ENCODE data around the gene PGM5.

PGM5 gene

DNA sequence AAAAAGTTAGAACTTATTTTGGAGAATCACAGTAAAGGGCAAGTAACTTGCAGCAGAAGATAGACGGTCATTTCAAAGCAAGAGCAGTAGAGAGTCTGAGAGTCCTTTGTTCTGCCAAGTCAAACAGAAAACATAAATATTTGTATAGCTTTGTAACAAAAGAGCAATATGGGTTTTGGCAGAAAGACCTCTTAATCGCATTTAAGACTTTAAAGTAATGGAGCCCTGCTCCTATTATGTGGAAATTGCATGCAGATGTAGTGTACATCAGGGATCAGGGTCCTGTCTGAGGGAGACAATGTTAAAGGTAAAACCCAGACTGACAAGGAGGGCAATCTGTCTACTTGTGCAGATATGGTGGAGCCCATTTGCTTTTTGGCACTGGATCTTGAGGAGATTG lies 87.2 kb downstream of the PGM5 start:
- no peak for DNase-seq

DNA sequence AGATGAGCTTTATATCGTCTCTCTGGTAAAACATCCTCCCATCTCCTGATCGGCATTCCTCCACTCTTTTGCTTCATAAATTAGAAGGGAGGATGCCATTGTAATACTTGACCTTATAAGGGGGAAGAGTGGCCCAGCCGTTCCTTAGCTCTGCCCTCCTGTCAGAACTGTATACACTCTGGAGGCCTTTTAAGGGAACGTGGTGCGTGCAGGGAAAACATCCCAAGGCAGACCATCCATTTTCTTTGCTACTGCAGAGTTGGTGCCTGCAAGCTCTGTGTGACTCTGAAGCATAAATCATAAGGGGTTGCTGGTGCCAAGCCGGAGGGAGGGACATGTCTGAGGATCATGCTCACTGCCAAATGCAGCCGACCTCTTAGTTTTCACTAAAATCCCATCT lies 90.4 kb downstream of the PGM5 start:
- no peak for DNase-seq

DNA sequence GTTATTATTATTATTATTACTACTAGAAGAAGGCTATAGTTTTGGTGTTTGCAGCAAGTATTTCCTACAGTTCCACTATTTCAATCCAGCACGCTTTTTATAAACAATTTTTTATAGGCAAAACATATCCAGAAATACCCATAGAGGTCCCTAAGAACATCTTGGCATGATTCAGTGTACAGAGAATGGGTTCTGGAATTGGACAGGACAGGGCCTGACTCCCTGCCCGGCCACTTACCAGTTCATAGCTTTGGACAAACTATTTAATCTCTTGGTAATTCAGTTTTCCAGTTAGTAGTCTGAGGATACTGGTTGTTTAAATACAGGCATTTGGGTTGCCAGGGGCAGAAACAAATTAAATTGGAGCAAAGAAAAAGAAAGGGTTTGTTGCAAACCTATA lies 91.2 kb downstream of the PGM5 start:
- no peak for DNase-seq

DNA sequence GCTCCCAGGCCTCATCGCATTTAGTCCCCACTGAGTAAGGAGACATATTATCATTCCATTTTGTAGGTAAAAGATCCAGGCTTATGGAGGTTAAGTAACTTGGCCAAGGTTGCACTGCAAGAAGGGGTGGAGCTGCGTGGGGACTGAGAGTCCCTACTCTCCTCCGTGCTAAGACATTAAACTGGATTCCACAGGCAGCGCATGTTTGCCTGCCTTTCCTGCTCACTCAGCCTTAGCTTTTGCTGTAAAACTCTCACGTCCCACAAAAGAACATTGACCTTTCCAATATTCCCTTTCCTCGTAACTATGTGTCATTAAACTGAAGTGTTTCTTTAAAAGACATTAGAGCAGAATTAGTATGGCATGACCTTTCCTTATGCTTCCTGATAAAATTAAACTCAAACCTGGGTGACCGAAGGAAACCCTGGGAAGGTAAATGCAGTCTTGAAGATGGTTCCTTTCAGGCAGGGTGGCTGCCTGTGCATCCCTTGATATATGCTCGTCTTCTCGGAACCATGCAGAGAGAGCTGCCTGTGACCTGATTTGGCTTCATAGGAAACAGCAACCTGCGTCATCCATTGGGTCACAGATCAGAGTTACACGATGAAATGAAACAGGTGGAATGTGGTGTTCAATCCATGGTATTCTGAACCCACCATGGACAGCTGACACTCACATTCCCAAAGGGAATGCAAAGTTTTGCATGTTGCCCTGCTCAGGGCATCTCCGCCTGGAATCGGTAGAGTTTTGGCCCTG lies 98.3 kb downstream of the PGM5 start:
- no peak for DNase-seq

DNA sequence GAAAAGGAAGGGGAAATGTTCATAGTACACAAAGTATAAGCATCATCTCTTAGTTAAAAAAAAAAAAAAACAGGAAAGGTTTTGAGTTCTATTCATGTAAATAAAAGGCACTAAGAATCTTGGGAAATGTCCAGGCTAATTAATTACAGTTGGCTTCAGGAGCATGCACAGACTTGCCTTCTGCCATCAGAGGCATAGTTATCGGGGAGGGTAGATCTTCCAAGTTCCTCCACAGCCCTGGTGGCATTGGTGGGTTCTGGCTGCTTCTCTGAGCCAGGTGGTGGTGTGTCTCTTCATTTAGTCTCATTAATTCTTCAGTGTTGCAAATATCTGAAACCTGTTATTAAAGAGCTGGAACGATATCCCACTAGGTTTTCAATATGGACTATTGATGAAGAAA lies 99.0 kb downstream of the PGM5 start:
- no peak for DNase-seq

DNA sequence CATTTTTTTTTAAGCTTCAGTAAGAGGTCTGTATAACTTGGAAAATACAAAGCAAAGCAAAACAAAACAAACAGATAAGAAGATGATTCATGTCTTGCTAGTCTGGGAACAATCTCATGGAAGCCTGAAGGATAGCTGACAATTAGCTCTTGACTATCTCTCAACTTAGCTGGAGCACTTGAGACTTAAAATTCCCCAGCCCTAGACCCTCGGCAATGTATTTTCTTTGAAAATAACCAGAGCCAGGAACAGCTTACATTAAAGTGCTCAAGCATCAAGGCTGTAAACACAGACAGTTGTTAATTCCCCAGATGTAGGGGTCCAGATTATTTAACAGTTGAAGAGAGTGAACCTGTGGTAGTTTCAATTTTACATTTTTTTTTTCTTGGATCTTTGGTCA lies 101.4 kb downstream of the PGM5 start:
- DNase-seq: no peak

DNA sequence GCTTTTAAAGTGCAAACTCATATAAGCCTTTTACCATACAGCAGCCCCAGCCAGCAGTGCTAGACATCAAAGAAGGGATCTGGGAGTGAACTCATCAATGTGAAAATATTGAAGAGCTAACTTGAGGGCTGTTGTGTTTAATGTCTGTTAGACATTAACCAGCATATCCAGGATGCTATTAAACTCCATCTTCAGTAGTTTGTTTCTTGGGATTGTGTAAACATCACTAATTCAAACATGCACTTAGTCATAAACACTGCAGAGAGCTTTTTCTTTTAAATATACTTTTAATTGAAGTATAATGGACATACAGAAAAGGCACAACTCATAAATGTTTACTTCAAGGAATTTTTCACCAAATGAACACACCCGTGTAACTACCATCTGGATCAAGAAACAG lies 102.5 kb downstream of the PGM5 start:
- no peak for DNase-seq

DNA sequence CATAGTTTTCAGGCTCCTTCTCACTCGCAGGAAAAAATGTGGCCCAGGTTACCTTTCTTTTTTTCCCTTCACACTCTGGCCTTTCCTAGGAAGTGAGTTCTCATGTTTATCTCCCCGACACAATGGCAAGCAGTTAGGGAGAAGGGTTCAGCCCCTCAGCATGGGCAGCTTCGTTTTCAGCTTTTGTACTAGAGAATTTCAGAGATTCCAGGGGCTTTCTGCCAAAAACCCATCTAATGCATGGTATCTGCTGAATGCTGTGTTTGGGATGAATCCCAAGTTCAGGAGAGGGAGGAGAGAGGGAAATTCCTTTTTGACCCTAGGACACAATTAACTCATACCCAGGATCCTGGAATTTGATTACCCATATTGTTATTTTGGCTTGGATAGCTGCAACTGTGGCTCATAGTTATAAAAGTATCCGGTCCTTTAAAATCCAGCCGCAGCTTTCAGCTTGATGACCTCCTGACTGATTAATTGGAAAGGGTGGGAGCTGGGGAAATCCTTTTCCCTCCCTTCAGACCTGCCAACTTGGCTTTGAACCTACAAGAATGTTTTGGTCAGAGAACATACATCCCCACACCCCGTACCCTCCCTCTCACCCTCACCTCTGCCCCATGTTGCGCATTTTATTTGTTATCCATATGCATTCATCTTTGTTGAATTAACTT lies 105.8 kb downstream of the PGM5 start:
- DNase-seq: no peak

DNA sequence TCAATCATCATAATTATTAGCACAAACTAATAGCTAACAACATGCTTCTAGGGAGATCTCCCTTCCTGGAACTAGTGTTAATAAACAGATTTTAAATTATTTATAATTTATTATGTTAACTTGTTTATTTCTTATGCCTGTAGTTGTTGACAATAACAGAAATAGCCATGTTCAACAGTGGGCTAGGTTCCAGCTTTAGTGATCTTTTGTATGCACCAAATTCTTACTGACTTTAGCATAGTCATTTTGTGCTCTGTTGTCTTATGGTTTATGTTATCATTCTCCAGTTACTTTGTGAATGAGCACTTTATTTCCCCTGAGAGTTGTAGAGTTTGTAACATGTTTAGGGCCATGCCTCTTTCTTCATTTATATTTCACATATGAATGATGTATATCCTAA lies 113.7 kb downstream of the PGM5 start:
- no peak for DNase-seq

DNA sequence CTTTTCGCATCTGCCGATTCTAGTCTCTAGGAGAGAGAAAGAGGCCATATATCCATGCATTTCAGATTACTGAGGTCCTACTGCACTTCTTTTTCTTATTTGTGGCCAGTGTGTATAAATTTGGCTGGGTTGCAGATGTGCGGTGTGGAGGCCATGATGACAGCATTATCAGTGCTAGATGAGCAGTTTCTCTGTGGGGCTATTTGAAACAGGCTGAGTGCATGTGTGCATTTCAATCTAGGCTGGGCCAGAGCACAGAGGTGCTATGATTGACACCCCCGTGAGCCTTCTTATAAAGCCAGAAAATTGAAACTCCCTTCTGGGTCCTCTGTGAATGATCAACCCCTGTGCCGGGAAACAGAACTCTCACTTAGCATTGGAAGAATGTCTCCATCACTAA lies 114.2 kb downstream of the PGM5 start:
- DNase-seq: no peak

DNA sequence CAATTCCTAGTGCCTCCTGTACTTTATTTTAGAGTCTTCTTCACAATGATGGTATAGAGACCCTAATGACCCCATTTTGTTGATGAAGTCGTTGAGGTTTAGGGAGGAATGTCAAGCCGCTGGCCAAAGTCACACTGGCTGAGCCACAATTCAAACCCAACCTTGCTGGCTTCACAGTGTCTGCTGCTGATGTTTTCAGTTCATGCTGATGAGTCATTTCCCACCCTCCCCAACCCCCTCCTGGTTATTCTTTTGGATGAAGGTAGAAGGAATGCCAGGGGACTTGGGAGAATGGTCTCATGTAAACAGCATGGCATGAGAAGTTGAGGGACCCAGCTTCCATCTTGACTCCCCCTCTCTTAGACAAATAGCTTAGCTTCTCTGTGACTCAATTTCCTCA lies 115.7 kb downstream of the PGM5 start:
- DNase-seq: no peak

DNA sequence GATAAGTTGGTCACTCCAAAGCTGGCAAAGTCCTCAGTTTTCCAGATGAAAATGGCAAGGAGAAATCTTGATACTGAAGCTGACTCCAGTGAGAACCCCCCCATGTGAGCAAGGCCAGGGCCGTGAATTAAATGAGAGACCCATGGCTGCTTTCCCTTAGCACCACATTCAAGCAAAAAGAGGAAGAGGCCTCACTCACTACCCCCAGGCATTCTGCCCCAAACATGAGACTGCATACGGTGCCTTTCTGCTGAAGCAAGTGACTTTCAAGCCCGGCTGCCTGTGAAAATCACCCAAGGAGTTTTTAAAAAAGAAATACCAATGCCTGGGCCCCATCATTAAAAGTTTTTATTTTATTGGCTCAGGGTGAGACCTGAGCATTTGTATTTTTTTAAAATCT lies 117.4 kb downstream of the PGM5 start:
- no peak for DNase-seq

DNA sequence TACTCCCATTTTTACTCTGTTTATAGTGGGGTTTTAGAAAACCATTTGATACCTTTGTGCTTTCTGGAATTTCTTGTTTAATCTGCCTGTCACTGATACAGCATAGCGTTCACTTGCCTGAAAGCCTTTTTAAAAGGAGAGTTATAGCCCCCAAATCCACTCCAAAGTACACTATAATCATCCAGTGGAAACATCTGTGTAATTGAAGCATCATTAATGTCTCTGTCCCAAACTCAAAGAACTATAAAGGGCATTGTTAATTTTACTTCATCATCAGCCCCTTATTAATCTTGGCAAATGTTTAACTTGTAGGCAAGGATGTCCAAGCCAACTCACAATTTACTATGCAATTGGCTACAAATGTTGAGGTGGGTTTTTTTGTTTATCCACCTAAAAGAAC lies 120.0 kb downstream of the PGM5 start:
- no peak for DNase-seq

DNA sequence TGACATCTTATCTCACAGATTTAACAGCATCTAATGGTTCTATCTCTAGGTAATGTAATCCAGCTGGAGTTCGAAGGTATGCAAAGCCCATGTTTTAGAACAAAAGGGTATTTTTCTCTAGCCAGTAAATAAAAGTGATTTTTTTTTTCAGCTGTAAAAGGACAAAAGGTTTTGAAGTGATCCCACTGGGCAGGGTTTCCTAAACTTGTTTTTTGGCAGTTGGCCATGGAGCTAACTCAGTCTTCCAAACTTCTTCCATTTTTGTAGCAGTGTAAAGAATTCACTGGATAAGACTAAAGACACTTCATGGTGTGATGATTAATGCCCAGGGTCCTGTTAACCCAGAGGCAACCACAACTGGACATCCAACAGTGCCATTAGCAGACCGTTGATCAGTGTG lies 120.4 kb downstream of the PGM5 start:
- no peak for DNase-seq

DNA sequence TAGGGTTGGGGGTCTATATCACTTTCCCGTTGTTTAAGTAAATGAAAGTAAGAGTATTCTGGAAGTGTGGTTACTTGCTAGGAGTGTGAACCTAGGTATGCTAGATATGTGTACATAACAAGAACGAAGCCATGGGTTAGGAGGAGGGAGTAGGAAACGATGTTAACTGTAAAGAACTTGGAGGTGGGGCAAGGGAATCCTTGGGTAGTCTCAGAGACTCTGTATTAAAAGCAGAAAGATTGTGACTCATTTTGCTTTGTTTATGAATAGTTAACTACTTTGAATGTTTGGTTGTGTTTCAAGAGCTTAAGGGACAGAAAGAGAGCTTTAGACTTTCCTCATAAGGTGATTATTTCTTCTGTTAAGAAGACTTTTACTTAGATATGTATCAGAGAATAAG lies 124.4 kb downstream of the PGM5 start:
- DNase-seq: no peak

DNA sequence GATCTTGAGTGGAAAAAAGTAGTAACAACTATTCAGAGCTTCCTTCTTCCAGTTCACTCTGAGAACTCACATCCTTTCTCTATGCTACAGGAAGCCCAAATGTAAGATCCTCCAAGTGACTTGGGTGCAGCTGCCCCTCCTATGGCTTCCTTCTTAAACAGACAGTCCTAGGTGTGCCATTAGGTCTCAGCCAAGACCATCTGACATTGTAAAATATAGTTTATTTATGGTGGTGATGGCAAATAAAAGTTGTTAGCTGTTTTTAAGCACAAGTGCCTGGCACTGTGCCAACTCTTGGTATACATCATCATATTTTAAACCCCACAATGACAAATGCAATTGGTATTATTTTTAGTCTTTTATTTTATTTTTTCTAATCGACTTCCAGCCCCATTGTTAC lies 126.1 kb downstream of the PGM5 start:
- DNase-seq: no peak

DNA sequence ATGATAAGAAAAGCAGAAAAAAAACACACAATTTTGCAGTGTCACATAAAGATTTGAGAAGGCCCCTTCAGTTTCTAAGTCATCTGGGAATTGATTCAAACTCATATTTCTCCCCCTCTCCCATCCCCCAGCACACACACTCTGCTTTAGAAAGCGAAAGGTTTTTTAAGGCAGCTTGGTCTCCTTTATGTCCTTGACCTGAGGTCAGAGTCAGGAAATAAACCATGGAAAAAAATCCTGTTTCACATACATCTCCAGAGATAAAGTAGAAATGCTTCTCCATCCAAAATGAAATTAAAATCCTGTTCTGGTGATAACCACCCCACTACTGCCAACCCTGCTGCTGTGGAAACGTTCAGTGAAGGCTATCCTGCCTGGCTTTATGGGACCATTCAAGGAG lies 131.7 kb downstream of the PGM5 start:
- no peak for DNase-seq

DNA sequence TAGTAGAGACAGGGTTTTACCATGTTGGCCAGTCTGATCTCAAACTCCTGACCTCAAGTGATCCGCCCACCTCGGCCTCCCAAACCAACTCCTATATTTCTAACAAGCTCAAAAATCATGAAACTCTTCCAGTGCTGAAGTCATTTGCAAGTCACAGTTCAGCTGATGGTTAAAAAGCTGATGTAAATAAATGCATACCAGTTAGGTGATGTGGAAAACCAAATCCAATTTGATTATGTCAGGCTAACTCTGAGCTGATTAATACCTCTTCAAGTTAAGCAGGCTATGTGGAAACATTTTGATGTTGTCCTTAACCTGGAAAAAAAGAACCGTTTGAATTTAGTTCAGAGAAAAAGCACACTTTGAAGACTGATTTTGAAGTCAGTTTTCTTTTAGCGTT lies 133.2 kb downstream of the PGM5 start:
- DNase-seq: no peak

DNA sequence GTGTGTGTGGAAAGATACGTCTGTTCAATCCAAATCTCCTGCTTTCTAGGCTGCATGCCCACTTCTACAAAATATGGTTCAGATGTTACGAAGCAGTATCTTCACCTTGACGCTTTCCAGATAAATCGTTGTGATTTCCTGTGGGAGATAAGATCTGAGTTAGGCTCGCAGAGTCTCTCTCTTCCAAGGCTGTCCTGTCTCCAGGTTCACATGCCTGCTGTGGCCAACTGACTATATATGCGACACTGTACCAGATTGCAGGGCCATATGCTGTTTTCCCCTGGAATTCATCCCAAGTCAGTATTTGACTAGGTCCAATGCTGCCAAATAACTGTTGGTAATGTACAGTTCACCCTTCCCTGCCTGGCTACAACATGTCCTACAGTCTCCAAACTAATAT lies 136.4 kb downstream of the PGM5 start:
- DNase-seq: no peak

DNA sequence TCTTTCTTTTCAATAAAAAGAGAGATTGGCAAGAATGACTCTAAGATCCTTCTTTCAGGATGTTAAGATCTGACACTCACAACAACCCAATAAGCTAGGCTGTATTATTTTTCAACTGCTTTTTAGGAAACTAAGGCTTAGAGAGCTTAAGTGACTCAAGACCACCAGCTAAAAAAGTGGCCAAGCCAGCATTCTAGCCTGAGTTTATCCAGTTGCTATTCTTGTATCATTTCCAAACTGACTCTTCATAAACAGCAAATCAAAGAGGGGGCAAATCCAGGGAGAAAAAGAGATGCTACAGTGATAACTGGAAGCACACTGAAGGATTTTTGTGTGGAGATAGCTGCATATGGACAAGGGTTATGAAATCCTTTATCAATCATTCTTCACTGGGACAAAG lies 137.1 kb downstream of the PGM5 start:
- no peak for DNase-seq

DNA sequence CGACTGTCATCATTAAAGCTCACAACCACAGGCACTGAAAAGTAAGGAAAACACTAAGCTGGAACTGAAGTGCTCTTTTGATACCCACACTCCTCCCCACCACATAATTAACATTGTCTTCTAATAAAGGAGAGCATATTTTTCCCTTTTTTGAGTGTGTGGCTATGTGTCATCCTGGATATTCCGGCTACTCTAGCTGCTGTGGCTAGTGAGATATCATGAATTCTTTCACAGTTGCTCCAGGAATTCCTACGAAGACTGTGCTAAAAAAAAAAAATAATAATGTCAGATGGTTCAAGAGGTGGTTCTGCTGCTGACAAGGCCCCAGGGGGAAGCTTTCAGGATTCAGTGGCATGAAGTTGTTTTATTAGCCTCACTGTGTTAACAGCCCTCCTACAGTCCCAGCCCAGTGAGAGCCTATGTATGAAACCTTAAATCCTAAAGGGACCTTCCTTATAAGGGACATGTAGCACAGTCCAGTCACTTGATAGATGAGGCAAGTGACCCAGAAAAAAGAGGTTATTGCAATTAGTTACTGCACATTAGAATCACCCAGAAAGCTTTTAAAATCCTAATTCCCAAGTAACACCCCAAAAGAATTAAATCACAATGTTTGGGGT lies 137.7 kb downstream of the PGM5 start:
- DNase-seq: no peak

DNA sequence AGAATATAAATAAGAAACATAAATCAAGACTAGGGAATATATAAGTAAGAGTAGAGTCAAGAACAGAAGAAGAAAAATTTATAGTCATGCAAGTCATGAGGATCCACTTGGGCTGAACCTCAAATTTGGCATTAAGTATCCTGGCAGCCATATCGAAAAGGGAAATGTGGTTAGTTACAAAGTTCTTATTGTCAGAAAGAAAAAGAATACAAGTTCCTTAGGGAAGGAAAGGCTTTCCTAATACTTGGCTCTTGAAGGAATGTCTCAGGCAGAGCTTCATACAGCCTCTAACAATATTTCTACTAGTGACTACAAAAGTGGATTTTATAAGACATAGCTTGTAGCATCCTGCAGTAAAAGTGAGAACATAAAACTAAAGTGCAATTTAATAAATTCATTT lies 138.8 kb downstream of the PGM5 start:
- no peak for DNase-seq

DNA sequence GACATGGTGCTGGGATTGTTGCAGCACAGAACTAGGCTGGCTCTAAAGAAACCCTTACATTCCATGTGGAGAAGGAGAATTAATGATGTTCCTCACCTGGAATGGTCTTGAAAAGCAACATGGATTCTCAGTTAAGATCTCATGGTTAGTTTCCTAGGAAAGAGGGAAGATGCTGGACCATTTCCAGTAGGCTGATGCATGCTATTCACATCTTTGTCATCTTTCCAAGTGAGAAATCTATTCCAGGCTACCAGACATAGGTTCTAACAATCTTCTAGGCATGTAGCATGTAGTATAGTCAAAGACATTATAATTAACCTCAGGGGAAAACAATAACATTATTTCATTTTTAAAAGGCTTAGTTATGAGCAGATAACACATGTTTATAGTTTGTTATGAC lies 139.9 kb downstream of the PGM5 start:
- DNase-seq: no peak

DNA sequence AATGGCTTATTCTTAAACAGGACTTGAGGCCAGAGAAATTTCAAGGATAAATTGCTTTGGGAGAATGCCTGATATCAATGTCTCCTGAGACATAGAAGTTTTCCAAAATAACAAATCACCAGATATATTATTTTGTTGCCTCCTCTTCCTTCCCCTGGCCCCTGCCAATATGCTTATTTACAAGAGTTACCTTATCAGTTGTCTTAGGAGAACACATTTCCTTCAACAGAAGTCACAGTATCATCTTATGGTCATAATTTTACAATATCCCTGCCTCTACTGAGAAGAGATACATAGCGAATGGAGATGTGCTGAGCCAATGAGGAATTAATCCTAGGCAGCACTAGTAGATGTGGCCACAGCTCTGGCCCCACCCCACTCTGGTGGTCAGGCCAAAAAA lies 141.2 kb downstream of the PGM5 start:
- no peak for DNase-seq

DNA sequence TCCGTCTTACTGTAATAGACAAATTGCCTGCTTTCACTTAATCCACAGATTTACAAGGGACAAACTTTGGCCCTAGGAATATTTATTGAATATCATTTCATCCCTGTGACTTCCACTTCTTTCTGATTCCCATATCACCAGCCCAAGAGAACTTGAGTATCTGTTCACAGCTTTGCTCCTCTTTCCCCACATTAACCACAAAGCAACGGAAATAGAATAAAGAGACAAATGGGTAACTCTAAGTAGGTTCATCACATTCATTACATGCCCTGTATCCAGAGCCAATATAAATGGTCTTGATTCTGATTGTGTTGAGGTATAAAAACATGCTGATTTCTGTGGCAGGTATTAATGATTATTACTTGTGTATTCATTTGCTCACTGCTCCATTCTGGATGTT lies 142.4 kb downstream of the PGM5 start:
- no peak for DNase-seq

All from activated gamma-delta T cell (primary cell).